Vagina (tissue), 2 donors: ENCODE results near the gene LPIN1.

Source experiments
- CTCF ChIP-seq, 3 experiments: fragments of 450-650 bp in 2 of 3; fragments of 200-600 bp in 1 of 3; sonication (generic) in 1 of 3; IDR thresholded peaks; one replicate each; pipeline ENCODE4 v1.5.1; 2017 to 2019; ENCODE audit warnings: antibody characterized with exemption in 3 of 3, mild to moderate bottlenecking in 2 of 3, moderate library complexity in 2 of 3
- POLR2AphosphoS5 ChIP-seq, 2 donors: sonication (generic); formaldehyde crosslinking; IDR thresholded peaks; one replicate each; pipeline ENCODE4 v1.9.0; 2017; ENCODE audit warnings: antibody characterized with exemption in 2 of 2, mild to moderate bottlenecking in 2 of 2, low read depth in 1 of 2; ENCODE audit not compliant: insufficient read depth in 1 of 2

- TF ChIP-seq CTCF (IDR thresholded peaks at IDR 0.05) (peak in 1 of 3 experiments; percentile 13), POLR2AphosphoS5 (IDR thresholded peaks at IDR 0.05; ENCODE audit: insufficient read depth in 1 of 2, low read depth in 1 of 2) (peak; percentile 15 to 79)
Observed at GRCh38 chr2:11698009-11698922, 48.2 kb upstream of the LPIN1 start.
